GM23338 (cell line): ENCODE measurements around the gene RXFP2. TPM values are rescaled to one million over a fixed set of nuclear protein-coding genes. Genes with fewer than 3 reads are reported as not detected.

Source experiments
- ATAC-seq: fragments of 200-7000 bp; cut with Tn5 transposase; 3 replicates; pipeline ENCODE4 v1.9.1; 2020
- DNase-seq: peaks from one replicate; pipeline ENCODE4 v3.0.0-alpha.2; 2015; ENCODE audit warnings: low spot score
- H2AFZ ChIP-seq: fragments of 200-600 bp; sonication (generic); 2 replicates; pipeline ENCODE4 v1.8.0; 2016; ENCODE audit warnings: antibody characterized with exemption, mild to moderate bottlenecking, moderate library complexity
- H3F3A ChIP-seq: fragments of 200-600 bp; sonication (generic); replicated peaks from 2 replicates; pipeline ENCODE4 v1.8.0; 2017; ENCODE audit warnings: antibody characterized with exemption, mixed run types, low read depth
- H3K27ac ChIP-seq: fragments of 200-600 bp; sonication (generic); 2 replicates; pipeline ENCODE4 v1.6.1; 2016; ENCODE audit warnings: low read depth
- H3K27me3 ChIP-seq: fragments of 200-600 bp; sonication (generic); 2 replicates; pipeline ENCODE4 v1.8.0; 2016; ENCODE audit warnings: mild to moderate bottlenecking, mixed run types, moderate library complexity; ENCODE audit not compliant: insufficient read depth
- H3K36me3 ChIP-seq: fragments of 200-600 bp; sonication (generic); 2 replicates; pipeline ENCODE4 v1.8.0; 2016; ENCODE audit warnings: mild to moderate bottlenecking; ENCODE audit not compliant: insufficient read depth
- H3K4me1 ChIP-seq: fragments of 200-600 bp; sonication (generic); 2 replicates; pipeline ENCODE4 v1.8.0; 2016; ENCODE audit warnings: mild to moderate bottlenecking, moderate library complexity; ENCODE audit not compliant: insufficient read depth
- H3K4me2 ChIP-seq: fragments of 200-600 bp; sonication (generic); 2 replicates; pipeline ENCODE4 v1.7.1; 2017; ENCODE audit warnings: mixed run types
- H3K4me3 ChIP-seq: fragments of 200-600 bp; sonication (generic); 2 replicates; pipeline ENCODE4 v1.6.1; 2016; ENCODE audit warnings: mixed run types
- H3K79me2 ChIP-seq: fragments of 200-600 bp; sonication (generic); replicated peaks from 2 replicates; pipeline ENCODE4 v1.8.0; 2017; ENCODE audit warnings: mild to moderate bottlenecking; ENCODE audit not compliant: insufficient read depth
- H3K9me2 ChIP-seq: fragments of 200-600 bp; sonication (generic); 2 replicates; pipeline ENCODE4 v1.8.0; 2017; ENCODE audit not compliant: insufficient read depth
- H4K20me1 ChIP-seq: fragments of 200-600 bp; sonication (generic); replicated peaks from 2 replicates; pipeline ENCODE4 v1.8.0; 2017; ENCODE audit warnings: mild to moderate bottlenecking; ENCODE audit not compliant: insufficient read depth
- H3K27ac Mint-ChIP-seq: 2 replicates; pipeline ENCODE4 v1.8.0; 2020; ENCODE audit warnings: inconsistent platforms, mild to moderate bottlenecking, moderate library complexity, mixed read lengths
- H3K27me3 Mint-ChIP-seq: 3 replicates; pipeline ENCODE4 v1.8.0; 2022; ENCODE audit warnings: low read depth, mild to moderate bottlenecking, moderate library complexity, mixed read lengths, inconsistent platforms; ENCODE audit not compliant: insufficient read depth, poor library complexity
- H3K36me3 Mint-ChIP-seq: 3 replicates; pipeline ENCODE4 v1.8.0; 2021; ENCODE audit warnings: low read depth, mild to moderate bottlenecking, inconsistent platforms, moderate library complexity, mixed read lengths
- H3K4me1 Mint-ChIP-seq: 3 replicates; pipeline ENCODE4 v1.8.0; 2020; ENCODE audit warnings: mild to moderate bottlenecking, inconsistent platforms, mixed read lengths
- H3K4me3 Mint-ChIP-seq: 3 replicates; pipeline ENCODE4 v1.8.0; 2021; ENCODE audit warnings: moderate library complexity, mild to moderate bottlenecking, inconsistent platforms, mixed read lengths
- H3K9me3 Mint-ChIP-seq: 3 replicates; pipeline ENCODE4 v1.8.0; 2020; ENCODE audit warnings: moderate library complexity, mild to moderate bottlenecking, inconsistent platforms, mixed read lengths
- CREB1 ChIP-seq: fragments of 250-450 bp; sonication (Bioruptor Pico); IDR thresholded peaks from 2 replicates; pipeline ENCODE4 v1.5.0; 2020; ENCODE audit warnings: low read depth, mild to moderate bottlenecking, moderate library complexity
- CTCF ChIP-seq, 2 experiments: fragments of 200-600 bp in 1 of 2; sonication (generic) in 1 of 2; conservative IDR thresholded peaks; 2 replicates each; pipeline versions ENCODE4 v1.5.1 to v1.6.1; 2016 to 2017; ENCODE audit warnings: antibody characterized with exemption in 2 of 2, low read depth in 2 of 2, mild to moderate bottlenecking in 2 of 2, moderate library complexity in 1 of 2
- EZH2 ChIP-seq: fragments of 200-600 bp; sonication (generic); IDR thresholded peaks from one replicate; pipeline ENCODE4 v1.8.0; 2017; ENCODE audit warnings: antibody characterized with exemption, mild to moderate bottlenecking, low read depth; ENCODE audit not compliant: unreplicated experiment
- EZH2phosphoT487 ChIP-seq: fragments of 200-600 bp; sonication (generic); IDR thresholded peaks from one replicate; pipeline ENCODE4 v1.8.1; 2018; ENCODE audit warnings: antibody characterized with exemption; ENCODE audit not compliant: unreplicated experiment
- JUNB ChIP-seq: IDR thresholded peaks from one replicate; pipeline ENCODE4 v1.6.1; 2016; ENCODE audit warnings: antibody characterized with exemption; ENCODE audit not compliant: unreplicated experiment
- NANOG ChIP-seq: IDR thresholded peaks from 2 replicates; pipeline ENCODE4 v1.6.1; 2016; ENCODE audit warnings: antibody characterized with exemption, borderline replicate concordance
- POLR2AphosphoS5 ChIP-seq: IDR thresholded peaks from 2 replicates; pipeline ENCODE4 v1.6.1; 2016; ENCODE audit warnings: antibody characterized with exemption, low read depth
- REST ChIP-seq: IDR thresholded peaks from one replicate; pipeline ENCODE4 v1.6.1; 2018; ENCODE audit warnings: antibody characterized with exemption; ENCODE audit not compliant: unreplicated experiment
- ZNF114 ChIP-seq: fragments of 250-450 bp; sonication (Bioruptor Pico); IDR thresholded peaks from 2 replicates; pipeline ENCODE4 v1.5.0; 2020; ENCODE audit warnings: mild to moderate bottlenecking, moderate library complexity
- ZNF331 ChIP-seq: fragments of 250-450 bp; sonication (Bioruptor Pico); IDR thresholded peaks from 2 replicates; pipeline ENCODE4 v1.5.0; 2020; ENCODE audit warnings: low read depth, mild to moderate bottlenecking, moderate library complexity
- ZNF462 ChIP-seq: fragments of 250-450 bp; sonication (Bioruptor Pico); IDR thresholded peaks from 2 replicates; pipeline ENCODE4 v1.5.0; 2020; ENCODE audit warnings: mild to moderate bottlenecking, moderate library complexity
- polyA plus RNA-seq: library from polyadenylated mRNA; unstranded; fragments of >200 nt; fragmentation: Nextera tagmentation; extraction: Ambion mirVana; gene quantifications from 2 replicates; pipeline ENCODE4 v1.2.1, GENCODE V29; 2016
- total RNA-seq: library from RNA; depleted of rRNA; stranded (reverse); fragments of >200 nt; shearing (Covaris generic); gene quantifications from 2 replicates; pipeline ENCODE4 v1.2.3, GENCODE V29; 2014

RXFP2 gene
- total and polyA plus RNA-seq, 2 experiments from 2014 or later = not detected

GRCh38 chr13:31756346-31756745 is 17.0 kb downstream of the RXFP2 start:
- H2AFZ ChIP-seq = no peak overlapping the region; the same call in 1 of the 2 replicates
- no peak overlapping the region for H3K4me2 ChIP-seq
- no peaks in the 10 kb centered on the region; the same call in 1 of the 2 replicates for H3K9me2 ChIP-seq
- no peaks in the 10 kb centered on the region for H3K4me1 ChIP-seq
- no peaks in the 10 kb centered on the region for H3K79me2 ChIP-seq
- no peaks in the 10 kb centered on the region; the same call in 2 of the 3 replicates for H3K36me3 Mint-ChIP-seq
- no peak overlapping the region for H3K4me3 Mint-ChIP-seq
- H3K27ac ChIP-seq = no peak overlapping the region
- H3K27ac Mint-ChIP-seq = no peak overlapping the region
- H3K4me3 ChIP-seq = no peak overlapping the region
- no peaks in the 10 kb centered on the region for H3K27me3 ChIP-seq
- no peaks in the 10 kb centered on the region for H3K4me1 Mint-ChIP-seq
- H3K27me3 Mint-ChIP-seq = peaks cover 2% of the 10 kb centered on the region
- DNase-seq (no peak), ATAC-seq (no peak)
- H3K36me3 ChIP-seq = no peaks in the 10 kb centered on the region
- H4K20me1 ChIP-seq = no peaks in the 10 kb centered on the region
- H3K9me3 Mint-ChIP-seq = peaks cover 6% of the 10 kb centered on the region; the same call in 2 of the 3 replicates
- H3F3A ChIP-seq = no peaks in the 10 kb centered on the region
- no peak for TF ChIP-seq ZNF331 (CRISPR knock-in tag)

GRCh38 chr13:31761951-31762350 is 22.6 kb downstream of the RXFP2 start:
- Histone ChIP-seq H3K4me1 (peaks cover 11% of the 10 kb centered on the region; the same call in 1 of the 2 replicates), H3K4me2 (no peak overlapping the region), H3K4me3 (no peak overlapping the region), H2AFZ (no peak overlapping the region), H3K27ac (no peak overlapping the region), H4K20me1 (no peaks in the 10 kb centered on the region), H3F3A (no peaks in the 10 kb centered on the region), H3K36me3 (no peaks in the 10 kb centered on the region), H3K9me2 (no peaks in the 10 kb centered on the region), H3K79me2 (no peaks in the 10 kb centered on the region), H3K27me3 (no peaks in the 10 kb centered on the region)
- peaks cover 2% of the 10 kb centered on the region for H3K27me3 Mint-ChIP-seq
- no peak overlapping the region for H3K4me3 Mint-ChIP-seq
- H3K4me1 Mint-ChIP-seq = peaks cover 10% of the 10 kb centered on the region; the same call in 2 of the 3 replicates
- H3K36me3 Mint-ChIP-seq = no peaks in the 10 kb centered on the region
- H3K9me3 Mint-ChIP-seq = no peaks in the 10 kb centered on the region
- H3K27ac Mint-ChIP-seq = no peak overlapping the region
- DNase-seq = no peak
- no peak for ATAC-seq
- no peak for TF ChIP-seq ZNF114 (CRISPR knock-in tag)
- no peak for TF ChIP-seq JUNB
- no peak for TF ChIP-seq CTCF (conservative IDR thresholded peaks at IDR 0.05; ENCODE audit: low read depth in 2 of 2)
- TF ChIP-seq EZH2 = no peak
- TF ChIP-seq ZNF462 (CRISPR knock-in tag) = no peak
- no peak for TF ChIP-seq REST
- no peak for TF ChIP-seq NANOG
- TF ChIP-seq POLR2AphosphoS5 = no peak
- no peak for TF ChIP-seq EZH2phosphoT487
- no peak for TF ChIP-seq CREB1 (CRISPR knock-in tag)
- no peak for TF ChIP-seq ZNF331 (CRISPR knock-in tag)
